Central memory CD8-positive, alpha-beta T cell (primary cell): ENCODE results near the gene TMEM116.
A peak's percentile ranks its signal among the peaks of the same experiment; 100 is the strongest.
"Not testable (repeated sequence)": the region's sequence is repeated elsewhere in the genome, so short reads cannot be mapped to it uniquely, and the experiment has no call there.

Source experiments
- ATAC-seq: fragments of 150-1000 bp; cut with Tn5 transposase; replicated peaks from 2 replicates; pipeline ENCODE4 v1.10.0; 2022; ENCODE audit warnings: mild to moderate bottlenecking, moderate FRiP score, moderate number of reproducible peaks; ENCODE audit not compliant: poor library complexity, severe bottlenecking; ENCODE audit errors: extremely low read depth
- DNase-seq, 2 donors: peaks; one replicate each; pipeline ENCODE4 v3.0.0; 2021; ENCODE audit warnings: low spot score in 2 of 2
- H3K27ac Mint-ChIP-seq: one replicate; pipeline ENCODE4 v1.8.0; 2022; ENCODE audit warnings: low read depth, mild to moderate bottlenecking, moderate library complexity, mixed read lengths
- H3K27me3 Mint-ChIP-seq: one replicate; pipeline ENCODE4 v1.8.0; 2022; ENCODE audit warnings: mixed read lengths
- H3K36me3 Mint-ChIP-seq: one replicate; pipeline ENCODE4 v1.8.0; 2022; ENCODE audit warnings: mild to moderate bottlenecking, moderate library complexity, mixed read lengths; ENCODE audit not compliant: insufficient read depth
- H3K4me1 Mint-ChIP-seq: one replicate; pipeline ENCODE4 v1.8.0; 2022; ENCODE audit warnings: mixed read lengths
- H3K4me3 Mint-ChIP-seq: one replicate; pipeline ENCODE4 v1.8.0; 2022; ENCODE audit warnings: mild to moderate bottlenecking, moderate library complexity, mixed read lengths
- H3K9me3 Mint-ChIP-seq: one replicate; pipeline ENCODE4 v1.8.0; 2022; ENCODE audit warnings: mixed read lengths

The TMEM116 gene

DNA sequence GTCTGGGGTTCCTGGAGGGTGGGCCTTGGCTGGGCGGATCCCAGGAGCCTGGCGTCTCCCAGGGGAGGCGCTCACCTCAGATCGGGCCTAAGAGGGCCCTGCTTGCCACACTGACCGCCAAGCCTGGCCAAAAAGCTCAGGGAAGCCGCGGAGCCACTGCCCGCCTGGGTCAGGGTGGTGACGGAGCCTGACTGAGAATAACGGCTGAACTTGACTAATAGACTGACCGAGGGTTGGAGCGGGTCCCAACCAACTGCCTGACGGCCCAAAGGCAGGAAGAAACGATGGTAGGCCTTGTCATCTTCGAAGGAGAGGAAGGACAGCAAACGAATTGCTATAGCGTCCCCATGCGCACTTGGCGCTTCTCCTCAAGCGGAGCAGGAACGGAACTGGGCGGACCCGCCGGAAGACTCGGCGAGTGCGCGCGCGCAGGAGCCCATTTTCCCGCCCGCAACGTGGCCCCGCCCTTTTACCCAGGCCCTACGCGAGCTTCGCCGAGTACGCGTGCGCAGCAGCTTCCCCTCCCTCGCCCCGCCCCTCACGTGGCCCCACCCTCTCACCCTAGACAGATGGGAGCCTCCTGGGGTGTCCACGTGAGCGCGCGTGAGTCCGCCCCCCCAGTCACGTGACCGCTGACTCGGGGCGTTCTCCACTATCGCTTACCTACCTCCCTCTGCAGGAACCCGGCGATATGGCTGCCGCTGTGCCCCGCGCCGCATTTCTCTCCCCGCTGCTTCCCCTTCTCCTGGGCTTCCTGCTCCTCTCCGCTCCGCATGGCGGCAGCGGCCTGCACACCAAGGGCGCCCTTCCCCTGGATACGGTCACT is at the start of gene TMEM116, which contains the start of gene ERP29:
Gene TMEM116 (minus strand): TSS at position 391 of the 826 bp plus-strand sequence. CDS start 7,895 bp downstream, outside the sequence.
Gene ERP29 (plus strand): TSS at position 652 of the 826 bp plus-strand sequence. CDS start 40 bp downstream, at position 692.
- ATAC-seq (peak; percentile 86), DNase-seq (peak; percentile 98)
- peak within 1 kb of the TSS; percentile 84 for H3K4me3 Mint-ChIP-seq
- no peaks in the 10 kb centered on the region for H3K27me3 Mint-ChIP-seq
- no peaks in the 10 kb centered on the region for H3K9me3 Mint-ChIP-seq
- peaks cover 38% of the 10 kb centered on the region for H3K36me3 Mint-ChIP-seq
- peak within 1 kb of the TSS; percentile 94 for H3K27ac Mint-ChIP-seq
- peaks cover 58% of the 10 kb centered on the region for H3K4me1 Mint-ChIP-seq

DNA sequence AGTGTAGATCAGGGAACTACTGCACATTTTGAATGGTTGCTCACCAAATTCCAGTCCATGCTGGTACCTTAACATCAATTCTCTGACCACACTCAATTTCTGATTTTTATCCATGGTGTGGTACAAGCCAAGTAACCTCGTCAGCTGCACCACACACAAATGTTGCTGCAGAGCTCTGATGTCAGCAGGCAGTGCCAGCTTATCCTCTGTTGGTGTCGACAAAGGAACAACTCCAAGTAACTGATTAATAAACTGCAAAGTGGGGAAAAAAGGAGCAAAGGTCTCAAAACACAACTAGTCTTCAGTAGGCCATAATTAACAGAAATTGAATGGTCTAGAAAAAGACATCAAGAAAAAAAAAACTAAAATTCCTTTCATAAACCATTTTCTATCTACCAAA is 48.2 kb upstream of the TMEM116 start:
- Mint-ChIP-seq H3K36me3 (peaks cover 61% of the 10 kb centered on the region), H3K4me1 (no peaks in the 10 kb centered on the region), H3K4me3 (no peak overlapping the region), H3K27me3 (no peaks in the 10 kb centered on the region), H3K9me3 (no peaks in the 10 kb centered on the region), H3K27ac (no peak overlapping the region)
- no peak for DNase-seq
- no peak for ATAC-seq

DNA sequence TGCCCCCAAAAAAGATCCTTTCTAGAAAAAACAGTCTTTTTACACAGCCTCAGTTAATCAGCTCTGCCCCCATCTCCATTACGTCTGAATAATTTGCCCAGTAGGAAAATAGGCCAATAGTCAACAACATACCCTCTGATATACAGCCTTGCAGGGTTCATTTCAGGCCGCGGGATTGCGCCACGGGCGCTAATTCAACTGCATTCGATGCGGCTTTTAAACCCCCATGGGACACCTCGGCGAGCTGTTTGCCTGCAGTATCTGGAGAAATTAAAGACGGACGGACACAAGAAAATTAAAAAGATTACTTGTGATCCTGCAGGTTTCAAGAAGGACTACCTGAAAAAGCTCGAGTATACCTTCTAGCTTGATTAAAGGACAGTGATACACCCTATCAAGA is 36.4 kb upstream of the TMEM116 start:
- peaks cover 64% of the 10 kb centered on the region for H3K36me3 Mint-ChIP-seq
- H3K9me3 Mint-ChIP-seq = no peaks in the 10 kb centered on the region
- DNase-seq (no peak), ATAC-seq (no peak)
- no peak overlapping the region for H3K27ac Mint-ChIP-seq
- H3K4me3 Mint-ChIP-seq = no peak overlapping the region
- no peaks in the 10 kb centered on the region for H3K4me1 Mint-ChIP-seq
- no peaks in the 10 kb centered on the region for H3K27me3 Mint-ChIP-seq

DNA sequence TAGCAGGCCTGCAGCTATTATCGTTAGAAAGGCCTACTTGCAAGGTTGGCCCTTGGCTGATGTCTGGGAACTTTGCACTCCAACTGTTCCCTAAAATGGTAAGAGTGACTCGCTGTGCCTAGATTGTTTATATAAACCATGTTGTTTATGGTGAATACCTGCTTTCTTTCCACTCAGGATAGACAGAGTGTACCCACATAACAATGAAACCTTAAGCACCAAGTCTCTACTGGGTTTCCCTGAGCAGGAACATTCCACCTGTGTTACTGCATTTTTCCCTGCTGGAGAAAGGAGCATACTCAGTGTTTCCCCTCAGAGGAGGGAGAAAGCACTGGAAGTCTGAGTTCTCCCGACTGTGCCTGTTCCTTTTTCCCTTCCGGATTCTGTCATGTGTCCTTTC is 33.0 kb upstream of the TMEM116 start:
- ATAC-seq = no peak
- no peak overlapping the region for H3K27ac Mint-ChIP-seq
- H3K9me3 Mint-ChIP-seq = no peaks in the 10 kb centered on the region
- no peak for DNase-seq
- peaks cover 67% of the 10 kb centered on the region for H3K36me3 Mint-ChIP-seq
- H3K4me1 Mint-ChIP-seq = no peaks in the 10 kb centered on the region
- no peak overlapping the region for H3K4me3 Mint-ChIP-seq
- no peaks in the 10 kb centered on the region for H3K27me3 Mint-ChIP-seq

DNA sequence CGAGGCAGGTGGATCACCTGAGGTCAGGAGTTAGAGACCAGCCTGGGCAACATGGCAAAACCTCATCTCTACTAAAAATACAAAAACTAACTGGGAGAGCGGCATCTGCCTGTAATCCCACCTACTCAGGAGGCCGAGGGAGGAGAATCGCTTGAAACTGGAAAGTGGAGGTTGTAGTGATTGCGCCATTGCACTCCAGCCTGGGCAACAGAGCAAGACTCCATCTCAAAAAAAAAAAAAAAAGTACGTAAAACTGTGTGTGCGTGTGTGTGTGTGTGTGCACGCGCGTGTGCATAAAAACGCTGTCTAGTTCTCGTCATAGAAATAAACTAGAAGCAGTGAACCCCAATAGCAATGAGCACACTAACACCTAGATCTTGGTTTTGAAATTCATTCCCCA is 23.6 kb upstream of the TMEM116 start:
- H3K9me3 Mint-ChIP-seq, H3K27me3 Mint-ChIP-seq, H3K4me3 Mint-ChIP-seq, ATAC-seq, H3K4me1 Mint-ChIP-seq, DNase-seq: not testable (repeated sequence)
- Mint-ChIP-seq H3K27ac (peak overlapping the region; percentile 49), H3K36me3 (peaks cover 66% of the 10 kb centered on the region)

DNA sequence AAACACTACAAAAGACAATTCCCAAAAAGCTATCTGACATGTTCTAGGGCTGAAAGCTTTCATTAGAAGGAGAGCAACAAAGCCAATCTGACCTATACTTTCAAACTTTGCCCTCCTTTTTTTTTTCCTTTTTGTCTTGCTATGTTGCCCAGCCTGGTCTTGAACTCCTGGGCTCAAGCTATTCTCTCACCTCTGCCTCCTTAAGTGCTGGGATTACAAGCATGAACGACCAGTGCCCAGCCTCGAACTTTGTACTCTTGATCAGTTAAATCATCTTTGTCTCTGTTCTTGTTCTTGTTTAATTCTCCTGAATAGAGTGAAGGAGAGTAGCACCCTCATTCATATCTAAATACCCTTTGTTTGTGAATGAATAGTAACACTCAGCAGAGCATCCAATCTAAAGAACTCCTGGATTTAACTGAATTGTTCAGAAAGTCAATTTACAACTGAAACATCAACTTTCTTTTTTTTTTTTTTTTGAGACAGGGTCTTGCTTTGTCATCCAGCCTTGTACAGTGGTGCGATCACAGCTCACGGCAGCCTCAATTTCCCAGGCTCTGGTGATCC is 22.3 kb upstream of the TMEM116 start:
- H3K27me3 Mint-ChIP-seq = no peaks in the 10 kb centered on the region
- no peak for DNase-seq
- H3K9me3 Mint-ChIP-seq = no peaks in the 10 kb centered on the region
- H3K4me1 Mint-ChIP-seq = no peaks in the 10 kb centered on the region
- H3K36me3 Mint-ChIP-seq = peaks cover 68% of the 10 kb centered on the region
- ATAC-seq = no peak
- H3K4me3 Mint-ChIP-seq = no peak overlapping the region
- H3K27ac Mint-ChIP-seq = no peak overlapping the region

DNA sequence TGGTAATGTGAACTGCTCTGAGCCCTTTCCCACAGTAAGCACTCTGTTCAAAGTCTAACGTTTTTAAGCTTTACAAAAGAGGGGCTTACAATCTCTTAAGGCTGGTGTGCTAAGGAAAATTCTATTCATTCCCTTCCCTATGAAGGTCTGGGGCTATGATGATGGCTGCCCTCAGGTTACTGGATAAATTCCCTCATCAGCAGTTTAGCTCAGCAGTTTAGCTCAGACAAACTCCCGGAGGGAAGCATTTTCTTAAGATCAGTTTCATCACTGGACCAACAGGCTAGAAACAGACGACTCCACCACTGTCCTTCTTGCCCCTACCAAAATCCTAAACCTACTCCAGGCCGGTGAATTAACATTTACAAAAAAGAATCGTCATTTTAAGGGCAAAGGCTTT is 19.3 kb upstream of the TMEM116 start:
- H3K27me3 Mint-ChIP-seq = no peaks in the 10 kb centered on the region
- H3K4me3 Mint-ChIP-seq = no peak overlapping the region
- ATAC-seq (no peak), DNase-seq (no peak)
- H3K9me3 Mint-ChIP-seq = no peaks in the 10 kb centered on the region
- peaks cover 5% of the 10 kb centered on the region for H3K4me1 Mint-ChIP-seq
- peaks cover 58% of the 10 kb centered on the region for H3K36me3 Mint-ChIP-seq
- H3K27ac Mint-ChIP-seq = peak overlapping the region; percentile 17

DNA sequence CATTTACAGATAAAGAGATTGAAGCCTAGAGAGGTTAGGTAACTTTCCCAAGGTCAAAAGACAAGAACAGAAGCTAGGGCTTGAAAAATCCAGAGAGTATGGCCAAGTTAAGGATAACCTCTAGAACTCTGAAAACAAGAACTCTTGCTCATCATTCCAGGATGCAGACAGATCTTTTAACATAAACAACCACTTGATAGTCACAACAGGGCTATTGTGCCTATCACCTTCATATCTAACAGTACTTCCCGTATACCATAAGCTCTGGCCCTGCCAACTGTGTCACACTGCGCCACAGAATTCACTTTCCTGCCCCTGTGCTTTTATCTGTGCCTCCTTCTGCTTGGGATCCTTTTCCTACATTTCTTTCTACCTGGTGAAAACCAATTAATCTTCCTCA is 18.5 kb upstream of the TMEM116 start:
- DNase-seq = no peak
- ATAC-seq = no peak
- H3K36me3 Mint-ChIP-seq = peaks cover 52% of the 10 kb centered on the region
- no peaks in the 10 kb centered on the region for H3K9me3 Mint-ChIP-seq
- no peak overlapping the region for H3K4me3 Mint-ChIP-seq
- H3K4me1 Mint-ChIP-seq = peaks cover 6% of the 10 kb centered on the region
- H3K27ac Mint-ChIP-seq = no peak overlapping the region
- no peaks in the 10 kb centered on the region for H3K27me3 Mint-ChIP-seq

DNA sequence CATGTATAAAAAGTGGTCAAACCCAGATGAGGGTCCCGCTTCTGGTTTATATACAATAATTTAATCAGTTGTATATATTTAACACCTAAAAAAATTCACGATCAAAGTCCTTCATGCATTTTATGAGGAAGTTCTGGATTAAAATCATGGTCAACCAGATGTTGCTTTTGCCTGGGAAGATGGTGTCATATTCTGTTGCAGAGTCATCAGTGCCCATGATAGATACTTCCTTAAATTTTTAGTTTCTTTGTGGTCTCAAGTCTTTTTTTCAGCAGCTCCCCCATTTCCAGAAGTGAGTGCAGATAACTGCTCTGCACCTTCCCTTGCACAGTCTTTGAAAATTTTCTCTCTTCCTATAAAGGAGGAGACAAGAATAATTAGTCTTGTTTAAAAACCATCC is 16.3 kb upstream of the TMEM116 start:
- Mint-ChIP-seq H3K36me3 (peaks cover 50% of the 10 kb centered on the region), H3K4me3 (no peak overlapping the region), H3K4me1 (peaks cover 11% of the 10 kb centered on the region), H3K27me3 (no peaks in the 10 kb centered on the region), H3K9me3 (no peaks in the 10 kb centered on the region), H3K27ac (no peak overlapping the region)
- no peak for ATAC-seq
- no peak for DNase-seq

DNA sequence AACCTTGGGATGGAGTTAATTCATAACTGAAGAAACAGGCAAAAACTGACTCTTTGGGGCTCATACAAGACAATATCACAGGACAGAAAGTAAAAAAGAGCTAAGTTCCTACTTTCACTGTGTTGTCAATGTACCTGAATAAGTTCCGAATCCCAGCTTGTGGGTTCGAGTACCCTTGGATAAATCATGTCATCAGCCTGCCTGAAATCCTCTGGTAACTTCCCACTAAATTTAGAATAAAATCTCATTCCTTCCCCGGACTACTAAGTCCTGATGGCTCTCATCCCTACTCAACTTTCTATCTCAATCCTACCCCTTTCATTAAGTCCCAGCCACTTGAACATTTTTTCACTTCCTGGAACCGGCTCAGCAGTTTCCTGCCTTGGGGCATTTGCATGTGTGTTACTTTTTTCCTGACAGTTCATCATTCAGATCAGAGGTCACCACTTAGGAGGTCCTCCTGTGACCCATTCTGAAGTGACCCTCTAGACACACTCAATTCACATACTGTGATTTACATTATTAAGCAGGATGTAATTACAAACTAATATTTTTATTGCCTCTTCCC is 12.9 kb upstream of the TMEM116 start:
- DNase-seq (no peak), ATAC-seq (no peak)
- Mint-ChIP-seq H3K27ac (peak overlapping the region; percentile 13), H3K9me3 (no peaks in the 10 kb centered on the region), H3K4me1 (peaks cover 25% of the 10 kb centered on the region), H3K27me3 (no peaks in the 10 kb centered on the region), H3K4me3 (no peak overlapping the region), H3K36me3 (peaks cover 48% of the 10 kb centered on the region)

DNA sequence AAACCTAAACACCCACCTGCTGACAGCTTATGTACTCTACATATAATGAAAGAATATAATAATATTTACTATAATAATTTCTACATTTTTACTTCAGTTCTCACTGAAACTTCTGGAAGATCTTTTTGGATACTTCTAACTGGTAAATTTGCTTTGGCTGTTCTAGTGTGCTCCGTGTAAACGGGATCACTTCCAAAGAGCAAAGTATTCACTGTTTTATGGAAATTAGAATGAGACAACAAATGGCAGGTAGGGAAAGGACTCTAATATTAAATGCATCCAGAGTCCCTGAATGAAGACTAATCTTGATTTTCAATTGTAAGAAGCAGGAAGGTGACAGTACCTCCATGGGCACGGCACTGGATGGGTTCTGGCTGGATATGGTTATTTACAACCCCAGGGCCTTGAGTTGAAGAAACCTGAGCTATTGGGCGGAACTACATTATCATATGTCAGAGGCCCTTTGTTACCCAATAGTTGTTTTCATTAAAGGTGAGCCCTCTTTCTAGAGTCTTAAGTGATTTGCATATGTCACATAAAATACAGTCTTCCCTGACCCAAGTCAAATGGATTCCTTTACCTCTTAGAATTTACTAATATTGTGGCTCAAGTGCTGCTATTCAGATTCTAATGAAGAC is 10.9 kb upstream of the TMEM116 start:
- ATAC-seq (no peak), DNase-seq (no peak)
- H3K36me3 Mint-ChIP-seq = peaks cover 47% of the 10 kb centered on the region
- H3K4me3 Mint-ChIP-seq = no peak overlapping the region
- peaks cover 42% of the 10 kb centered on the region for H3K4me1 Mint-ChIP-seq
- no peak overlapping the region for H3K27ac Mint-ChIP-seq
- no peaks in the 10 kb centered on the region for H3K9me3 Mint-ChIP-seq
- H3K27me3 Mint-ChIP-seq = no peaks in the 10 kb centered on the region

DNA sequence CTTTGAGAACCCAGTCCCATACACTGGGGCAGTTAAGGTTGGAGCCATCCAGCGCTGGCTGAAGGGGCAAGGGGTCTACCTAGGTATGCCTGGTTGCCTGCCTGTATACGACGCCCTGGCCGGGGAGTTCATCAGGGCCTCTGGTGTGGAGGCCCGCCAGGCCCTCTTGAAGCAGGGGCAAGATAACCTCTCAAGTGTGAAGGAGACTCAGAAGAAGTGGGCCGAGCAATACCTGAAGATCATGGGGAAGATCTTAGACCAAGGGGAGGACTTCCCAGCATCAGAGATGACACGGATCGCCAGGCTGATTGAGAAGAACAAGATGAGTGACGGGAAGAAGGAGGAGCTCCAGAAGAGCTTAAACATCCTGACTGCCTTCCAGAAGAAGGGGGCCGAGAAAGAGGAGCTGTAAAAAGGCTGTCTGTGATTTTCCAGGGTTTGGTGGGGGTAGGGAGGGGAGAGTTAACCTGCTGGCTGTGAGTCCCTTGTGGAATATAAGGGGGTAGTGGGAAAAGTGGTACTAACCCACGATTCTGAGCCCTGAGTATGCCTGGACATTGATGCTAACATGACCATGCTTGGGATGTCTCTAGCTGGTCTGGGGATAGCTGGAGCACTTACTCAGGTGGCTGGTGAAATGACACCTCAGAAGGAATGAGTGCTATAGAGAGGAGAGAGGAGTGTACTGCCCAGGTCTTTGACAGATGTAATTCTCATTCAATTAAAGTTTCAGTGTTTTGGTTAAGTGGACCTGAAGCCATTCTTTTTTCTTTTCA is 9.5 kb upstream of the TMEM116 start:
- Mint-ChIP-seq H3K9me3 (no peaks in the 10 kb centered on the region), H3K27me3 (no peaks in the 10 kb centered on the region), H3K27ac (no peak overlapping the region), H3K4me3 (no peak overlapping the region), H3K4me1 (peaks cover 48% of the 10 kb centered on the region), H3K36me3 (peaks cover 52% of the 10 kb centered on the region)
- ATAC-seq = no peak
- DNase-seq = no peak
